GM21528 (cell line): ENCODE data around the gene ZNF581.

Source experiments
- ATAC-seq: cut with Tn5 transposase; IDR thresholded peaks from one replicate; pipeline ENCODE4 v1.9.1; 2021; ENCODE audit warnings: mild to moderate bottlenecking, moderate library complexity; ENCODE audit not compliant: unreplicated experiment, low FRiP score

ZNF581 gene

GRCh38 chr19:55661826-55662225 lies 18.4 kb downstream of the ZNF581 start:
- ATAC-seq, result no peak

- no peak for ATAC-seq
These were observed 20.5 kb downstream of the ZNF581 start for GRCh38 chr19:55663846-55664536.

GRCh38 chr19:55666343-55667005 lies 23.0 kb downstream of the ZNF581 start:
- ATAC-seq, result no peak

GRCh38 chr19:55667006-55667381 lies 23.5 kb downstream of the ZNF581 start:
- no peak for ATAC-seq

GRCh38 chr19:55667511-55667910 lies 24.1 kb downstream of the ZNF581 start:
- ATAC-seq, result no peak

- no peak for ATAC-seq
These were observed 24.5 kb downstream of the ZNF581 start for GRCh38 chr19:55667958-55668357.

- no peak for ATAC-seq
These were observed 25.3 kb downstream of the ZNF581 start for GRCh38 chr19:55668603-55669348.

- ATAC-seq, result no peak
These were observed 26.2 kb downstream of the ZNF581 start for GRCh38 chr19:55669418-55670279.

- ATAC-seq, result no peak
These were observed 27.0 kb downstream of the ZNF581 start for GRCh38 chr19:55670280-55671053.

- no peak for ATAC-seq
These were observed 27.6 kb downstream of the ZNF581 start for GRCh38 chr19:55671054-55671378.

GRCh38 chr19:55672418-55672817 lies 29.0 kb downstream of the ZNF581 start:
- ATAC-seq, result no peak

- ATAC-seq, result no peak
These were observed 30.0 kb downstream of the ZNF581 start for GRCh38 chr19:55673465-55673864.

GRCh38 chr19:55673889-55674288 lies 30.4 kb downstream of the ZNF581 start:
- no peak for ATAC-seq

GRCh38 chr19:55674459-55674840 lies 31.0 kb downstream of the ZNF581 start:
- no peak for ATAC-seq

GRCh38 chr19:55674841-55675660 lies 31.6 kb downstream of the ZNF581 start, which contains the start of gene EPN1:
EPN1 (plus strand) TSS chr19:55675226; CDS start chr19:55678628, 3,402 bp downstream.
- peak; percentile 57 for ATAC-seq

GRCh38 chr19:55675661-55676354 lies 32.4 kb downstream of the ZNF581 start:
- no peak for ATAC-seq

- no peak for ATAC-seq
These were observed 32.9 kb downstream of the ZNF581 start for GRCh38 chr19:55676383-55676782.

- no peak for ATAC-seq
These were observed 33.5 kb downstream of the ZNF581 start for GRCh38 chr19:55676889-55677505.
